SH-SY5Y (cell line): ENCODE measurements around the gene ATP2B2.

Source experiments
- GATA2 ChIP-seq: IDR thresholded peaks from 2 replicates; pipeline ENCODE4 v1.6.1; 2011; ENCODE audit warnings: mild to moderate bottlenecking, low read depth, low read length
- GATA3 ChIP-seq: IDR thresholded peaks from 2 replicates; pipeline ENCODE4 v1.6.1; 2011; ENCODE audit warnings: low read depth, mild to moderate bottlenecking, low read length, moderate library complexity

- no peak for TF ChIP-seq GATA3
- TF ChIP-seq GATA2 = no peak
Observed at GRCh38 chr3:10391391-10391790, 114.0 kb downstream of the ATP2B2 start.
